Measurements from ENCODE around the gene PRR19. TPM values are rescaled to one million over a fixed set of nuclear protein-coding genes. Genes with fewer than 3 reads are reported as not detected.
A peak's percentile ranks its signal among the peaks of the same experiment; 100 is the strongest.

The PRR19 gene
- total RNA-seq, 3 donors from 2014 or later = 0.58 to 1.5 (median 1.3) TPM

DNA sequence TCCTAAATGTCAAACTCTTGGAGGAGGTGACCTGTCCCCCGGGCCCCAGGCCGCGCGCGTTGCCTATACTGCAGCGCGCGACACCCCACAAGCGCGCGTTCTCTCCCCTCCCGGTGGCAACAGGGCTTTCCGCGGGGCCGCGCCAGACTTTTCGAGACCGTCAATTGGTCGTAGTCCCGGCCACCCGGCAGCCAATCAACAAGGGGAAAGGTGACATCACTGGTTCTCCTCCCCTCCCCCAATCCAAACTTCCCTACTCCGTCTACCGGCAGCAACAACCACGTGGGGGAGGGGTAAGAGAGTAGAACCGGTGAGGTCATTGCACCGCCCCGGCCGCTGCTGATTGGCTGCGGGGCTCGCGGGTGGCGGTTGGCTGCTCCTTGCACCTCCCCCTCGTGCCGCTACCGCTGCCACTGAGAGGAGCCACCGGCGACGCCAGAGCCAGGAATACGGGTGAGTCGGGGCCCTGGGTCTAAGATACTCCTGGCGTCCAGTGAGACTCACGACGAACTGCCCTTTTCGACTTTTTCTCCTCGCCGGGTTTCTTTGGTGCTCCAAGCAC, 33.7 kb upstream of the PRR19 start:
- Mint-ChIP-seq H3K27me3 (ENCODE audit: low read depth) (no peaks in the 10 kb centered on the region), H3K36me3 (ENCODE audit: insufficient read depth) (peaks cover 5% of the 10 kb centered on the region), H3K9me3 (no peaks in the 10 kb centered on the region), H3K4me1 (ENCODE audit: low read depth) (peaks cover 29% of the 10 kb centered on the region), H3K4me3 (no peak overlapping the region)
- ATAC-seq = peak; percentile 66 to 69
- DNase-seq = peak; percentile 97

DNA sequence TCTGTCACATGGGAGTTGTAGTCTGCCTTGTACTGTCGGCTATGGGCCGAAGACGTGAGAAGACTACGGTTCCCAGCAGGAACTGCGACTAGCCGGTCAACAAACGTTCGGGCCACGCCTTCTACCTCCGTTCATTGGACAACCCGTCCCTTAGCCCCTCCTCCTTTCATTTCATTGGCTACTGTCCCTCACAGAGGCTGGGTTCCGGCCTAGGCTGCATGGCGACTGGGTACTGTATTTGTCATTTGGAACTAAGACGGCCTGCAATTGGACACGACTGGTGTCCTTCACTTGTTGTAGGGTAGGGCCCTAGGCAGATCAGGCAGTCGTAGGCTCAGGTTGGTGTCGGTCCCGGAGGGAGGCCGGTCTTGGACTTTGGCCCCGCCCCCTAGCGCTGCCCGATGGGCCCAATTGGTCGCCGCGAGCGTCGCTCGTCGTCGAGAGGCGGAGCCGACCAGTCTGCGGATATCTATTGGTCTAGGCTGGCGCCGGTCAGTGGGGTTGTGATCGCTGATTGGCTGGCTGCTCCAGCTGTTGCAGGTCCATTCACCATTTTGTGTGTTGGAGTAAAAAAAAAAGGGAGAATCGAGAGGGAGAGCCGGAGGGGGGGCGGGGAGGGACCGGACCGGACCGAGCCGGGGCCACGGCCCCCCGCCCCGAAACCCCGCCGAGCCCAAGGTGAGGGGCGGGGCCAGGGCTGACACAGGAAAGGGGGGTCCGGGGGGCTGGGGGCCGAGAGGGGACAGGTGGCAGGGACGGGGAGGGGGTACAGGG, 33.0 kb upstream of the PRR19 start, which contains the start of gene CIC:
CIC (plus strand) TSS at position 549 of the 774 bp plus-strand sequence. CDS start 2,532 bp downstream, outside the sequence.
- H3K27me3 Mint-ChIP-seq (ENCODE audit: low read depth) = no peaks in the 10 kb centered on the region
- H3K4me1 Mint-ChIP-seq (ENCODE audit: low read depth) = peaks cover 29% of the 10 kb centered on the region
- peaks cover 9% of the 10 kb centered on the region for H3K36me3 Mint-ChIP-seq (ENCODE audit: insufficient read depth)
- H3K9me3 Mint-ChIP-seq = no peaks in the 10 kb centered on the region
- H3K4me3 Mint-ChIP-seq = no peak within 1 kb of the TSS
- peak; percentile 81 to 85 for ATAC-seq
- DNase-seq = peak; percentile 99

DNA sequence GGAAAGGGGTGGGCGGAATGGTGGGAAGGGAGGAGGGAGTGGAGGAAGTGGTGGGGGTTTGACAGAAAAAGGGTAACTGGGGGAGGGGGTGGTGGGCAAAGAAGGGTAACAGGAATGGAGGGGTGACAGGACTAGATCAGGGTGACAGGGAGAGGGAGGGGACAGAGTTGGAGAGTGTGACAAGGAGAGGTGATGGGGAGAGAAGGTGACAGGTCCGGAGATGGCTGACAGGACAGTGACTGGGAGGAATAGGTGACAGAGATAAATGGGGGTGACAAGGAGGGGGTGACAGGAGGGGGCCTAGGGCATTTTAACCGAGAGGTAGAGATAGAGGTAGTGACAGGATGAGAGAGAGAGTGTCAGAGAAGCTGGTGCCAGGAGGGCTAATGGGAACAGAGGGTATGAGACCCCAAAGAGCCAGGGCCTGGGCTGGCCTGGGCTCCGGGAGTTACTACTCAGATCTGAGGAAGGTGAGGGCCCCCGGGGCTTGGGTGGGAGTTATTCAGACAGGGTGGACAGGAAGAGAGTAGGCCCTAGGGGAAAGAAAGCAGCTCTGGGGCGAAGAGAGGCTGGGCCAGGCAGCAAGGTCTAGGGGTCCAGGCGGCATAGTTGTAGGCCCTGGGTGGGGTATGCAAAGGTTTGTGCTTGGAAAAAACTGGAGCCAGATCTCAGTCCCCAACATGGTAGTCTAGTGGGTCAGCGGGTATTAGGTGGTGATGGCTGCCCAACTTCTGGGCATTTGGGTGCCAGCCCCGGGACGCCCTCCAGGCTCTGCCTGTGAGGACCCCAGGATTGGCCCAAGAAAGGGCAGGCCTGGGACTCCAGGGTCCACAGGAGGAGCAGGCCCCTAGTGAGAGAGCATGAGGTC, 32.2 kb upstream of the PRR19 start:
- Mint-ChIP-seq H3K27me3 (ENCODE audit: low read depth) (no peaks in the 10 kb centered on the region), H3K4me3 (no peak overlapping the region), H3K4me1 (ENCODE audit: low read depth) (peaks cover 32% of the 10 kb centered on the region), H3K9me3 (no peaks in the 10 kb centered on the region), H3K36me3 (ENCODE audit: insufficient read depth) (peaks cover 12% of the 10 kb centered on the region)
- ATAC-seq (no peak), DNase-seq (no peak)

DNA sequence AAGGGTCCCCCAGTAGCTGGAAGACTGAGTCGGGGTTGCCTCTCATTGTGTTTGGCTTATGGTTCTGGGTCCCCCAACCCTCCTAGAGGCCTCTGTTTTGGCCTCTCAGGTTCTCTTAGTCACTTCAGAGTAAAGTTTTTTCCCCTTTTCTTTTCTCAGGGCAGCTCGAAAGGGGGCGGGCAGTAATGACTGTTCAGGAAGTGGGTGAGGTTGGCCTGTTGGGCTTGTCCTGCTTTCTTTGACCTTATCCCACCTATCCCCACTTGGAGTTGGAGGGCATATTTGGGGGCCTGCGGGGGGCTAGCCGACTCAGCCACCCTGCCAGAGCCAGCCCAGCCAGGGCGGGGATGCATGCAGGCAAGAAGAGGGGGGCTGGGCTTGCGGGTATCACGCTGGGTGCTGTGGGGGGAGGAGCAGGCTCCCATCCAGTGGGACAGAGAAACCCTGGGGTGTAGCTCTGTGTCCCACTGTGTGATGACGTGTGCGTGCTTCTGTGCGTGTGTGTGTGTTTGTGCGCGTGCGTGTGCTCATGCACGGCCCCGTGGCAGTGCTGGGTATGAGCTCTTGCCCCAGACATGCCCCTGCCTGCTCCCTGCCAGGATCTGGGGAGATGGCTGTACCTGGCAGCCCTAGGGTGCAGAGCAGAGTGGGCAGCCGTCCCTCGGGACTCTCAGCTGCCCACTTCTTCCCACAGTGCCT, 31.4 kb upstream of the PRR19 start:
- Mint-ChIP-seq H3K4me1 (ENCODE audit: low read depth) (peaks cover 38% of the 10 kb centered on the region), H3K4me3 (no peak overlapping the region)

DNA sequence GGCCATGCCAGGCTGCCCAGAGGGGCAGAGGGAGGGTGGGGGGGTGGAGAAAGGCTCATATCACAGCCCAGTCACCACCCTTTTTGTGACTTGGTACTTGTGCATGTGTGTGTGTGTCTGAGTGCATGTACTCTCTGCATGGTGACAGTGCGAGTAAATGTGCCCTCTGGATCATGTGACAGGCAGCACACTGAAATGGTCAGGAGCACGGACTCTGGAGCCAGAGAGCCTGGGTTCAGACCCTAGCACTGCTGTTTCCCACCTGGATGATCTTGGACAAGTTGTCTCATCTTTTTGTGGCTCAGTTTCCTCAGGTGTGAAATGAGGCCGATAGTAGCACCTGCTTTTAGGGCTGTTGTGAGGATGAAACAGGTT, 30.9 kb upstream of the PRR19 start:
- H3K36me3 Mint-ChIP-seq (ENCODE audit: insufficient read depth) = peaks cover 15% of the 10 kb centered on the region
- no peaks in the 10 kb centered on the region for H3K9me3 Mint-ChIP-seq
- H3K27me3 Mint-ChIP-seq (ENCODE audit: low read depth) = no peaks in the 10 kb centered on the region
- peak overlapping the region; percentile 50 for H3K4me3 Mint-ChIP-seq
- H3K4me1 Mint-ChIP-seq (ENCODE audit: low read depth) = peaks cover 41% of the 10 kb centered on the region
- no peak for ATAC-seq
- no peak for DNase-seq

More for the DNA sequence above, 31.4 kb upstream of the PRR19 start:
- no peaks in the 10 kb centered on the region for H3K27me3 Mint-ChIP-seq (ENCODE audit: low read depth)
- no peak for DNase-seq
- peaks cover 15% of the 10 kb centered on the region for H3K36me3 Mint-ChIP-seq (ENCODE audit: insufficient read depth)
- H3K9me3 Mint-ChIP-seq = no peaks in the 10 kb centered on the region
- ATAC-seq = peak; percentile 8 to 16

DNA sequence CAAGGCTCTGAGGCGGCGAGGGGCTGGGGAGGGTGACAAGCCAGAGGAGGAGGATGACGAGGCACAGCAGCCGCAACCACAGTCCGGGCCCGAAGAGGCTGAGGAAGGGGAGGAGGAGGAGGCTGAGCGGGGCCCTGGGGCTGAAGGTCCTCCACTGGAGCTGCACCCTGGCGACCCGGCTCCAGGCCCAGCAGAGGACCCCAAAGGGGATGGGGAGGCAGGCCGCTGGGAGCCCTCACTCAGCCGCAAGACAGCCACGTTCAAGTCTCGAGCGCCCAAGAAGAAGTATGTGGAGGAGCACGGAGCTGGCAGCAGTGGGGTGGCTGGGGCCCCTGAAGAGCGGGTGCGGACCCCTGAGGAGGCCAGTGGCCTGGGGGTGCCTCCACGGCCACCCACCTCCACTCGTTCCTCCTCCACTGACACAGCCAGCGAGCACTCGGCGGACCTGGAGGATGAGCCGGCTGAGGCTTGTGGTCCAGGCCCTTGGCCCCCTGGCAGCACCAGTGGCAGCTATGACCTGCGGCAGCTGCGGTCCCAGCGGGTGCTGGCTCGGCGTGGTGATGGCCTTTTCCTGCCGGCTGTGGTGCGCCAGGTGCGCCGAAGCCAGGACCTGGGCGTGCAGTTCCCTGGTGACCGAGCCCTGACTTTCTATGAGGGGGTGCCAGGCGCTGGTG, 29.9 kb upstream of the PRR19 start:
- peaks cover 51% of the 10 kb centered on the region for H3K4me1 Mint-ChIP-seq (ENCODE audit: low read depth)
- peaks cover 15% of the 10 kb centered on the region for H3K36me3 Mint-ChIP-seq (ENCODE audit: insufficient read depth)
- H3K27me3 Mint-ChIP-seq (ENCODE audit: low read depth) = no peaks in the 10 kb centered on the region
- no peak for ATAC-seq
- no peak for DNase-seq
- H3K9me3 Mint-ChIP-seq = no peaks in the 10 kb centered on the region
- no peak overlapping the region for H3K4me3 Mint-ChIP-seq

DNA sequence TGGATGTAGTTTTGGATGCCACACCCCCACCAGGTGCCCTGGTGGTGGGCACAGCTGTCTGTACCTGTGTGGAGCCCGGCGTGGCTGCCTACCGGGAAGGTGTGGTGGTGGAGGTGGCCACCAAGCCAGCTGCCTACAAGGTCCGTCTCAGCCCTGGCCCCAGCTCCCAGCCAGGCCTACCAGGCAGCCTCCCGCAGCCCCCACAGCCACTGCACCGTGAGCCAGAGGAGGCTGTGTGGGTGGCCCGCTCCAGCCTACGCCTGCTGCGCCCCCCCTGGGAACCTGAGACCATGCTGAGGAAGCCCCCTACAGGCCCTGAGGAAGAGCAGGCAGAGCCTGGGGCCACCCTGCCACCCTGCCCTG, 29.4 kb upstream of the PRR19 start:
- no peak overlapping the region for H3K4me3 Mint-ChIP-seq
- no peaks in the 10 kb centered on the region for H3K9me3 Mint-ChIP-seq
- peaks cover 52% of the 10 kb centered on the region for H3K4me1 Mint-ChIP-seq (ENCODE audit: low read depth)
- H3K36me3 Mint-ChIP-seq (ENCODE audit: insufficient read depth) = peaks cover 15% of the 10 kb centered on the region
- DNase-seq (no peak), ATAC-seq (no peak)
- no peaks in the 10 kb centered on the region for H3K27me3 Mint-ChIP-seq (ENCODE audit: low read depth)

DNA sequence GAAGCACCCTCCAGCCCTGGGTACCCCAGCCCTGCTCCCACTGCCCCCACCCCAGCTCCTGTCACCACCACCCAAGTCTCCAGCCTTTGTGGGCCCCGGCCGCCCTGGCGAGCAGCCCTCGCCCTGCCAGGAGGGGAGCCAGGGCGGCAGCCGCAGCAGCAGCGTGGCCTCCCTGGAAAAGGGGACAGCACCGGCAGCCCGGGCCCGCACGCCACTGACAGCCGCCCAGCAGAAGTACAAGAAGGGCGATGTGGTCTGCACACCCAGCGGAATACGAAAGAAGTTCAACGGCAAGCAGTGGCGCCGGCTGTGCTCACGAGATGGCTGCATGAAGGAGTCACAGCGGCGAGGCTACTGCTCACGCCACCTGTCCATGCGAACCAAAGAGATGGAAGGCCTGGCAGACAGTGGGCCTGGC, 28.9 kb upstream of the PRR19 start:
- no peaks in the 10 kb centered on the region for H3K27me3 Mint-ChIP-seq (ENCODE audit: low read depth)
- H3K36me3 Mint-ChIP-seq (ENCODE audit: insufficient read depth) = peaks cover 15% of the 10 kb centered on the region
- H3K9me3 Mint-ChIP-seq = no peaks in the 10 kb centered on the region
- no peak overlapping the region for H3K4me3 Mint-ChIP-seq
- DNase-seq = no peak
- ATAC-seq = no peak
- H3K4me1 Mint-ChIP-seq (ENCODE audit: low read depth) = peaks cover 48% of the 10 kb centered on the region

DNA sequence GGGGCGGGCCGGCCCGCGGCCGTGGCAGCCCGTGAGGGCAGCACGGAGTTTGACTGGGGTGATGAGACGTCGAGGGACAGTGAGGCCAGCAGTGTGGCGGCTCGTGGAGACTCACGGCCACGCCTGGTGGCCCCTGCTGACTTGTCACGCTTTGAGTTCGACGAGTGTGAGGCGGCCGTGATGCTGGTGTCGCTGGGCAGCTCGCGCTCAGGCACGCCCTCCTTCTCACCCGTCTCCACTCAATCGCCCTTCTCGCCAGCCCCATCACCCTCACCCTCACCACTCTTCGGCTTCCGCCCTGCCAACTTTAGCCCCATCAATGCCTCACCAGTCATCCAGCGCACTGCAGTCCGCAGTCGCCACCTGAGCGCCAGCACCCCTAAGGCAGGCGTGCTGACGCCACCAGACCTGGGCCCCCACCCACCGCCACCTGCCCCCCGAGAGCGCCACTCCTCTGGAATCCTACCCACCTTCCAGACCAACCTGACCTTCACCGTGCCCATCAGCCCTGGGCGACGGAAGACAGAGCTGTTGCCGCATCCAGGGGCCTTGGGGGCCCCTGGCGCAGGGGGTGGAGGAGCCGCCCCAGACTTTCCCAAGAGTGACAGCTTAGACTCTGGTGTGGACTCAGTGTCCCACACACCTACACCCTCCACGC, 28.4 kb upstream of the PRR19 start:
- DNase-seq = no peak
- Mint-ChIP-seq H3K4me1 (ENCODE audit: low read depth) (peaks cover 51% of the 10 kb centered on the region), H3K4me3 (no peak overlapping the region), H3K36me3 (ENCODE audit: insufficient read depth) (peaks cover 15% of the 10 kb centered on the region), H3K27me3 (ENCODE audit: low read depth) (no peaks in the 10 kb centered on the region), H3K9me3 (no peaks in the 10 kb centered on the region)
- ATAC-seq = no peak

DNA sequence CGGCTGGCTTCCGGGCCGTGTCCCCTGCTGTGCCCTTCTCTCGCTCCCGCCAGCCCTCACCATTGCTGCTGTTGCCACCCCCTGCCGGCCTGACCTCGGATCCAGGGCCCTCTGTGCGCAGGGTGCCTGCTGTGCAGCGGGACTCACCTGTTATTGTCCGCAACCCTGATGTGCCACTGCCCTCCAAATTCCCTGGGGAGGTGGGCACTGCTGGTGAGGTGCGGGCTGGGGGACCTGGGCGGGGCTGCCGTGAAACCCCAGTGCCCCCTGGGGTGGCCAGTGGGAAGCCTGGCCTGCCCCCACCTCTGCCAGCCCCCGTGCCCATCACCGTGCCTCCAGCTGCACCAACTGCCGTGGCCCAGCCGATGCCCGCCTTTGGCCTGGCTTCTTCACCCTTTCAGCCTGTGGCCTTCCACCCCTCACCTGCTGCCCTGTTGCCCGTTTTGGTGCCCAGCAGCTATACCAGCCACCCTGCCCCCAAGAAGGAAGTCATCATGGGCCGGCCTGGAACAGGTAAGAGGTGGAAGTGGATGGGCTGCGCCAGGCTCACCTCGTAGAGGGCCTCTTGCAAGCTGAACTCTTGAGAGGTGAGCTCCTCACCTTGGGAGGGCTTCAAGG, 27.8 kb upstream of the PRR19 start:
- Mint-ChIP-seq H3K36me3 (ENCODE audit: insufficient read depth) (peaks cover 15% of the 10 kb centered on the region), H3K27me3 (ENCODE audit: low read depth) (no peaks in the 10 kb centered on the region), H3K4me3 (no peak overlapping the region), H3K4me1 (ENCODE audit: low read depth) (peaks cover 57% of the 10 kb centered on the region), H3K9me3 (no peaks in the 10 kb centered on the region)
- ATAC-seq (no peak), DNase-seq (no peak)

DNA sequence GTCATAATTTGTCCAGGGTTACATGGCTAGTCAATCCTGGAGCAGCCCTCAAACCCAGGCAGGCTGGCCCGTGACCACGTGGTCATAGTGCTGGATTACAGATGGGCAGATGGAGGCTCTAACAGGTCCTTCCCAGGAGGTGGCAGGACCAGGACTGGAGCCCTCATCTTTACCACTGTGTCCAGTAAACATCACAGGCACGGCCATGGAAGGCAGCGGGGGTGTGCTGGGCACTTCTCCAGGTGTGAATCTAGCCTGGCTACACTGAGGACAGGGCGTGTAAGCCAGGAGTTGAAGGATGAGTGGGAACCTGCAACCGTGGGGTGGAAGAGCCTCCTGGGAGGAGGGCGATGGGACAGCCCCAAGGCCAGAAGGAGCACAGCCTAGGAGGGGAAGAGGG, 26.8 kb upstream of the PRR19 start:
- DNase-seq (no peak), ATAC-seq (no peak)
- no peaks in the 10 kb centered on the region for H3K9me3 Mint-ChIP-seq
- no peak overlapping the region for H3K4me3 Mint-ChIP-seq
- H3K27me3 Mint-ChIP-seq (ENCODE audit: low read depth) = no peaks in the 10 kb centered on the region
- peaks cover 15% of the 10 kb centered on the region for H3K36me3 Mint-ChIP-seq (ENCODE audit: insufficient read depth)
- peaks cover 56% of the 10 kb centered on the region for H3K4me1 Mint-ChIP-seq (ENCODE audit: low read depth)

DNA sequence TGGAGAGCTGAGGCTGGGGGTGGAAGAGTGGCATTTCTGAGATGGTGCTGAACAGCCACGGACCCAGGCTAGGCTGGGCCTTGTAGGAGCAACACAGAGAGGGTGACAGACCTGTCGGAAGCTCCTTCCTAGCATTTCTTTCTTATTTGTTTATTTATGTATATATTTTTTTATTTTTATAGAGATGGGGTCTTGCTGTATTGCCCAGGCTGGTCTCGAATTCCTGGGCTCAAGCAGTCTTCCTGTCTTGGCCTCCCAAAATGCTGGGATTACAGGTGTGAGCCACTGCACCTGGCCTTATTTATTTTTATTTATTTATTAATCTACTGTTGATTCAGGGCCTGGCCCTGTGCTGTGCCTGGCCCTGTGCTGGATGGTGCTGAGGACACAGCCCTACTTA, 26.4 kb upstream of the PRR19 start:
- no peak for DNase-seq
- Mint-ChIP-seq H3K4me1 (ENCODE audit: low read depth) (peaks cover 52% of the 10 kb centered on the region), H3K27me3 (ENCODE audit: low read depth) (no peaks in the 10 kb centered on the region), H3K4me3 (no peak overlapping the region), H3K36me3 (ENCODE audit: insufficient read depth) (peaks cover 15% of the 10 kb centered on the region), H3K9me3 (no peaks in the 10 kb centered on the region)
- no peak for ATAC-seq

DNA sequence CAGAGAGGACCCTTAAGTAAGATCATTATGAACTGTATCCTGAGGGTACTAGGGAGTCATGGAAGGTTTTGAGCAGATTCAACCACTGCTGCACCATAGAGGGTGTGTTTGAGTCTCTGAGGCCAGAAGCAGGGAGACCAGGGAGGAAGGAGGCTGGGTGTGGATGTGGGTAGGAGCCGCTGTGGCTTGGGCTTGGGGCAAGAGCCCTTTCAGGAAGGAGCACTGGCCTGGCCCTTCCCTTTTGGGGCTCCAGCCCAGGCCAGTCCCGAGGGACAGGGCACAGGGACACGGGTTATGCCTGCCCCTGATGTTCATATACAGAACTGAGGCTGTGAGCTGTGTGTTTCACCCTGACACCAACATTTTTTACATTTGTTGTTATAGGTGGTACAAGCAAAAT, 25.6 kb upstream of the PRR19 start:
- DNase-seq = no peak
- Mint-ChIP-seq H3K4me1 (ENCODE audit: low read depth) (peaks cover 48% of the 10 kb centered on the region), H3K27me3 (ENCODE audit: low read depth) (no peaks in the 10 kb centered on the region), H3K36me3 (ENCODE audit: insufficient read depth) (peaks cover 14% of the 10 kb centered on the region), H3K4me3 (peak overlapping the region; percentile 3), H3K9me3 (no peaks in the 10 kb centered on the region)
- ATAC-seq = no peak
